ENCODE results near the gene SETD7. TPM values are rescaled to one million over a fixed set of nuclear protein-coding genes. Genes with fewer than 3 reads are reported as not detected.
A peak's percentile ranks its signal among the peaks of the same experiment; 100 is the strongest.

SETD7 gene
- total and polyA plus RNA-seq, 2 donors (not counting 1 experiment from before 2014, with no cell fraction given) = 37.5 to 80.8 TPM

DNA sequence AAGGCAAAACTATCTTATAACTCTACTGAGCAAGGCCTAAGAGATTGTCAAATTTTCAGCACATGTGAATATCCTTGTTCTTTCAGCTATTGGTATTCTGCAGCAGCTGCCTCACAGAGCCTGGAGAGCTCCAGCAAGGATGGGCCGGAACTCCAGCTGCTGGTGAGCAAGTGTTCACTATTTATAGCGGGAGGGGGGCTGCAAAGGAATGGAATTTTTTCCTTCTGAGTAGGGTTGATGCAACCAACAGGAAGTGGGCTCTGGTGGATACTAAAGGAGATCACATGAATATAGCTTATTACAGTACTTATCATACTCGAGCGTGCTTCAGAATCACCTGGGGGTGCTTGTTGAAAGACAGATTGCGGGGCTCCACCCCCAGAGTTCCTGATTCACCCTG is 20.2 kb upstream of the SETD7 start:
- H3K4me3 ChIP-seq (replicated peaks in 1 of 4; ENCODE audit: control extremely low read depth in 1 of 4, insufficient read depth in 1 of 4, low read depth in 3 of 4, low read length in 4 of 4) = no peak overlapping the region
- no peaks in the 10 kb centered on the region for H3K36me3 ChIP-seq (ENCODE audit: control insufficient read depth, insufficient read depth, low read length)
- no peak overlapping the region for H3K4me2 ChIP-seq (ENCODE audit: extremely low read depth, insufficient read depth, low read length)
- no peak overlapping the region for H2AFZ ChIP-seq (ENCODE audit: low read length)
- no peaks in the 10 kb centered on the region for H3K79me2 ChIP-seq (ENCODE audit: control insufficient read depth, insufficient read depth, low read length)
- no peak overlapping the region for H3K27ac ChIP-seq (ENCODE audit: insufficient read depth, low read length)
- H3K27me3 ChIP-seq (ENCODE audit: control insufficient read depth, insufficient read depth, low read length) = peaks cover 10% of the 10 kb centered on the region
- no peaks in the 10 kb centered on the region for H3K9me3 ChIP-seq (ENCODE audit: control insufficient read depth, insufficient read depth, low read depth, low read length)
- H4K20me1 ChIP-seq (ENCODE audit: control insufficient read depth, extremely low read depth, insufficient read depth, low read length) = no peaks in the 10 kb centered on the region
- no peaks in the 10 kb centered on the region for H3K4me1 ChIP-seq (ENCODE audit: control insufficient read depth, extremely low read depth, insufficient read depth, low read length)
- no peak overlapping the region for H3K9ac ChIP-seq (ENCODE audit: insufficient read depth, low read length)
- peak; percentile 10 to 84 for DNase-seq (ENCODE audit: low read depth in 2 of 2)
- no peak for TF ChIP-seq EZH2 (IDR thresholded peaks at IDR 0.05; ENCODE audit: low read length, missing control alignments)
- no peak for TF ChIP-seq CTCF (conservative IDR thresholded peaks at IDR 0.05 in 1 of 2, IDR thresholded peaks at IDR 0.05 in 1 of 2; ENCODE audit: low read depth in 1 of 2, low read length in 2 of 2)

GRCh38 chr4:139575072-139575471 is 19.1 kb upstream of the SETD7 start:
- Histone ChIP-seq H3K27me3 (ENCODE audit: control insufficient read depth, insufficient read depth, low read length) (peaks cover 10% of the 10 kb centered on the region), H4K20me1 (ENCODE audit: control insufficient read depth, extremely low read depth, insufficient read depth, low read length) (no peaks in the 10 kb centered on the region), H3K4me3 (replicated peaks in 1 of 4; ENCODE audit: control extremely low read depth in 1 of 4, insufficient read depth in 1 of 4, low read depth in 3 of 4, low read length in 4 of 4) (no peak overlapping the region), H3K79me2 (ENCODE audit: control insufficient read depth, insufficient read depth, low read length) (no peaks in the 10 kb centered on the region), H2AFZ (ENCODE audit: low read length) (no peak overlapping the region), H3K4me1 (ENCODE audit: control insufficient read depth, extremely low read depth, insufficient read depth, low read length) (no peaks in the 10 kb centered on the region), H3K36me3 (ENCODE audit: control insufficient read depth, insufficient read depth, low read length) (no peaks in the 10 kb centered on the region), H3K4me2 (ENCODE audit: extremely low read depth, insufficient read depth, low read length) (no peak overlapping the region), H3K27ac (ENCODE audit: insufficient read depth, low read length) (no peak overlapping the region), H3K9ac (ENCODE audit: insufficient read depth, low read length) (no peak overlapping the region), H3K9me3 (ENCODE audit: control insufficient read depth, insufficient read depth, low read depth, low read length) (no peaks in the 10 kb centered on the region)
- TF ChIP-seq CTCF (conservative IDR thresholded peaks at IDR 0.05 in 1 of 2, IDR thresholded peaks at IDR 0.05 in 1 of 2; ENCODE audit: low read depth in 1 of 2, low read length in 2 of 2) (no peak), EZH2 (IDR thresholded peaks at IDR 0.05; ENCODE audit: low read length, missing control alignments) (no peak)
- DNase-seq (ENCODE audit: low read depth in 2 of 2) = no peak

GRCh38 chr4:139574641-139575040 is 18.6 kb upstream of the SETD7 start:
- H3K9ac ChIP-seq (ENCODE audit: insufficient read depth, low read length) = no peak overlapping the region
- H3K36me3 ChIP-seq (ENCODE audit: control insufficient read depth, insufficient read depth, low read length) = no peaks in the 10 kb centered on the region
- no peak overlapping the region for H2AFZ ChIP-seq (ENCODE audit: low read length)
- no peak overlapping the region for H3K4me2 ChIP-seq (ENCODE audit: extremely low read depth, insufficient read depth, low read length)
- peaks cover 10% of the 10 kb centered on the region for H3K27me3 ChIP-seq (ENCODE audit: control insufficient read depth, insufficient read depth, low read length)
- H3K9me3 ChIP-seq (ENCODE audit: control insufficient read depth, insufficient read depth, low read depth, low read length) = no peaks in the 10 kb centered on the region
- DNase-seq (ENCODE audit: low read depth in 2 of 2) = no peak
- no peak overlapping the region for H3K27ac ChIP-seq (ENCODE audit: insufficient read depth, low read length)
- no peak overlapping the region for H3K4me3 ChIP-seq (replicated peaks in 1 of 4; ENCODE audit: control extremely low read depth in 1 of 4, insufficient read depth in 1 of 4, low read depth in 3 of 4, low read length in 4 of 4)
- H4K20me1 ChIP-seq (ENCODE audit: control insufficient read depth, extremely low read depth, insufficient read depth, low read length) = no peaks in the 10 kb centered on the region
- no peaks in the 10 kb centered on the region for H3K4me1 ChIP-seq (ENCODE audit: control insufficient read depth, extremely low read depth, insufficient read depth, low read length)
- H3K79me2 ChIP-seq (ENCODE audit: control insufficient read depth, insufficient read depth, low read length) = no peaks in the 10 kb centered on the region
- TF ChIP-seq EZH2 (IDR thresholded peaks at IDR 0.05; ENCODE audit: low read length, missing control alignments) = no peak
- TF ChIP-seq CTCF (conservative IDR thresholded peaks at IDR 0.05 in 1 of 2, IDR thresholded peaks at IDR 0.05 in 1 of 2; ENCODE audit: low read depth in 1 of 2, low read length in 2 of 2) = no peak

Measured in fibroblast of lung (primary cell).